Uterus (tissue), 4 donors: ENCODE measurements around the gene PBX1. TPM values are rescaled to one million over a fixed set of nuclear protein-coding genes. Genes with fewer than 3 reads are reported as not detected.
A peak's percentile ranks its signal among the peaks of the same experiment; 100 is the strongest.

Source experiments
- DNase-seq, 2 donors: peaks; one replicate each; pipeline ENCODE4 v3.0.0-alpha.2; 2019 to 2020
- H3K27ac ChIP-seq, 2 donors: fragments of 200-600 bp; sonication (generic); 1 replicate in 1 of 2; 2 replicates in 1 of 2; pipeline ENCODE4 v1.5.1; 2016 to 2018
- H3K27me3 ChIP-seq, 2 donors: fragments of 200-600 bp; sonication (generic); one replicate each; pipeline ENCODE4 v1.5.1; 2018 to 2019; ENCODE audit warnings: control low read depth in 1 of 2
- H3K36me3 ChIP-seq, 2 donors: fragments of 200-600 bp; sonication (generic); one replicate each; pipeline ENCODE4 v1.5.1; 2019; ENCODE audit warnings: control low read depth in 1 of 2
- H3K4me1 ChIP-seq, 2 donors: fragments of 200-600 bp; sonication (generic); one replicate each; pipeline ENCODE4 v1.5.1; 2018 to 2019; ENCODE audit warnings: control low read depth in 1 of 2
- H3K4me3 ChIP-seq, 2 donors: fragments of 200-600 bp; sonication (generic); 1 replicate in 1 of 2; 2 replicates in 1 of 2; pipeline ENCODE4 v1.5.1; 2018 to 2019; ENCODE audit warnings: mild to moderate bottlenecking in 1 of 2
- H3K9me3 ChIP-seq, 2 donors: fragments of 200-600 bp; sonication (generic); one replicate each; pipeline ENCODE4 v1.5.1; 2019; ENCODE audit warnings: control low read depth in 1 of 2
- POLR2A ChIP-seq, 2 donors: fragments of 450-650 bp; IDR thresholded peaks; one replicate each; pipeline ENCODE4 v1.6.1; 2016; ENCODE audit warnings: antibody characterized with exemption in 2 of 2, mild to moderate bottlenecking in 1 of 2, moderate library complexity in 1 of 2
- intact Hi-C: fragments of 100-400 bp; cut with DNase I; formaldehyde crosslinking; loops from one replicate; pipeline ENCODE4 v1.15.1; 2023; ENCODE audit warnings: low total_unique reads
- total RNA-seq, 4 donors: library from RNA; depleted of rRNA in 3 of 4; stranded (reverse); fragments of >200 nt in 3 of 4; gene quantifications; one replicate each; pipeline versions ENCODE4 v1.1.0 to v1.2.4, GENCODE V29; 2014 to 2023
- TF ChIP-seq, protein P1 (sequence below), 4 experiments: fragments of 200-600 bp in 2 of 4; fragments of 450-650 bp in 2 of 4; sonication (generic) in 2 of 4; IDR thresholded peaks; one replicate each; pipeline ENCODE4 v1.5.1; 2016 to 2019; ENCODE audit warnings: antibody characterized with exemption in 4 of 4, mild to moderate bottlenecking in 2 of 4, moderate library complexity in 1 of 4
- donor health status: DM: yes; HTN: yes; CAD: no.

The PBX1 gene
- total RNA-seq, 4 donors from 2014 or later, result 122 to 831 (median 207) TPM

DNA sequence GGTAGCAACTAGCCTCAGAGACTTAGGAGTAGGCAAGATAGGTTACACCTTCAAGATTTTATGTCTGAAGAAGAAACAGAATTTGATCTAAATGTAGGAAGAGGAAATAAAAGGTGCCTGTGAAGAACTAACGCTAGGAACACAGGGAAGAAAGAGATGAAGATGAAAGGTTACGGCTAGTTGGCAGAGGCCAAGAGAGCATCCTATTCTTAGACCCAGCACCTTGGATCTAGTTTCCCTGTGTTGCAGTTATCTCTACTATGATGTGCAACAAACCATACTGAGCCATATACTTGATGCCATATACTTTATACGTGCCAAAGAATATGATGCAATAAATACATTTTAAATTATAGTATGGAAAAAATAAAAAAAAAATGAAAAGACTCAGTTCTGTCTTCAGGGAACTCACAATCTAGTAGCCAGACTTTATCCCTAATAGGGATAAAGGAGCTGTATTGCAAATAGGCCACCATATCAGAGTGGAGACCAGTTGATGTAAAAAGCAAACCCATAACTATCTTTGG, 181.1 kb downstream of the PBX1 start:
- intact Hi-C loops, result no loop called here

DNA sequence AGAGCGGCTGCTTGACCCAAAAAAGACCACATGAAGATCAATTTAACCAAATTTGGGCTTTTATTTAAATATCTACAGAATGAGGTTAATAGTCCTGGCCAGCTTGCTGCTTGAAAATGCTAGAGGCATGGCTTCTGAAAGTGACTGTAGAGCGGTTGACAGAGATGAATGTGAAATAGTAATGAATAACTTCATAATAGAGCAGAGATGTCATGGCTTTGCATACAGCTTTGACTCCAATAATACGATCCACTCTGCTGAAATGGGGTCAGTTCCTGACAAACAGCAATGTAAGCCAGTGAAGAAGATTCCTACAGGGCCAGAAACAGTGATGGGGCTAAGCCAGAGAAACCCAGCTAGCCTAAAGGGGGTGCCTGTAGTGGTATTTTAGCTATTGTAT, 183.8 kb downstream of the PBX1 start:
- no peak overlapping the region for H3K4me3 ChIP-seq
- DNase-seq, result no peak
- H3K36me3 ChIP-seq, result no peaks in the 10 kb centered on the region
- H3K27ac ChIP-seq, result peak overlapping the region in 1 of 2 donors; percentile 91
- intact Hi-C loops, result no loop called here
- H3K9me3 ChIP-seq, result no peaks in the 10 kb centered on the region
- no peaks in the 10 kb centered on the region for H3K27me3 ChIP-seq
- TF ChIP-seq POLR2A (IDR thresholded peaks at IDR 0.05), result no peak
- TF ChIP-seq, protein P1, sequence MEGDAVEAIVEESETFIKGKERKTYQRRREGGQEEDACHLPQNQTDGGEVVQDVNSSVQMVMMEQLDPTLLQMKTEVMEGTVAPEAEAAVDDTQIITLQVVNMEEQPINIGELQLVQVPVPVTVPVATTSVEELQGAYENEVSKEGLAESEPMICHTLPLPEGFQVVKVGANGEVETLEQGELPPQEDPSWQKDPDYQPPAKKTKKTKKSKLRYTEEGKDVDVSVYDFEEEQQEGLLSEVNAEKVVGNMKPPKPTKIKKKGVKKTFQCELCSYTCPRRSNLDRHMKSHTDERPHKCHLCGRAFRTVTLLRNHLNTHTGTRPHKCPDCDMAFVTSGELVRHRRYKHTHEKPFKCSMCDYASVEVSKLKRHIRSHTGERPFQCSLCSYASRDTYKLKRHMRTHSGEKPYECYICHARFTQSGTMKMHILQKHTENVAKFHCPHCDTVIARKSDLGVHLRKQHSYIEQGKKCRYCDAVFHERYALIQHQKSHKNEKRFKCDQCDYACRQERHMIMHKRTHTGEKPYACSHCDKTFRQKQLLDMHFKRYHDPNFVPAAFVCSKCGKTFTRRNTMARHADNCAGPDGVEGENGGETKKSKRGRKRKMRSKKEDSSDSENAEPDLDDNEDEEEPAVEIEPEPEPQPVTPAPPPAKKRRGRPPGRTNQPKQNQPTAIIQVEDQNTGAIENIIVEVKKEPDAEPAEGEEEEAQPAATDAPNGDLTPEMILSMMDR (IDR thresholded peaks at IDR 0.05), result no peak
- H3K4me1 ChIP-seq, result peaks cover 3 to 5% of the 10 kb centered on the region in 2 donors

More for the DNA sequence above, 181.1 kb downstream of the PBX1 start:
- no peak overlapping the region for H3K27ac ChIP-seq
- no peaks in the 10 kb centered on the region for H3K4me1 ChIP-seq
- H3K4me3 ChIP-seq, result no peak overlapping the region
- H3K27me3 ChIP-seq, result no peaks in the 10 kb centered on the region
- TF ChIP-seq, protein P1 (IDR thresholded peaks at IDR 0.05), result no peak
- TF ChIP-seq POLR2A (IDR thresholded peaks at IDR 0.05), result no peak
- H3K9me3 ChIP-seq, result no peaks in the 10 kb centered on the region
- H3K36me3 ChIP-seq, result no peaks in the 10 kb centered on the region
- DNase-seq, result no peak

DNA sequence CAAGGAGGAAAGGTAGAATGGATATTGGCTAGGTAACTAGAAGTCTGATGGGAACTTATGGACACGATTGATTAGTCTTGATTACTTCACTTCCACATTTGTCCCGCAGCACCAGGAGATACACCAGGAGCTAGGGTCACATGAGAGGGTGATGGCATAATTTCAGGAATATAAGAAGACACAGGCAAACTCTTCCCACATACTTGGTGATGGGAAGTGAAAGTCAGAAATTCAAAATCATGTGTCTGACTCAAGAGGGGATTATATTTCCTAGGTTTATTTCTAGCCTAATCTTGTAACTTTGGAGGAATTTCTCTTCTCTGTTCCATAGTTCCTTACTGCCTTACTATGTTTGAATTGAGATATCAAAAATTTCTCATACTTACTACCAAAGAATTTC, 185.0 kb downstream of the PBX1 start:
- no peaks in the 10 kb centered on the region for H3K36me3 ChIP-seq
- H3K4me3 ChIP-seq, result no peak overlapping the region
- DNase-seq, result no peak
- peaks cover 5 to 9% of the 10 kb centered on the region in 2 donors for H3K4me1 ChIP-seq
- no peaks in the 10 kb centered on the region for H3K27me3 ChIP-seq
- H3K9me3 ChIP-seq, result no peaks in the 10 kb centered on the region
- H3K27ac ChIP-seq, result peak overlapping the region; percentile 37 to 91
- intact Hi-C loops, result no loop called here
- no peak for TF ChIP-seq POLR2A (IDR thresholded peaks at IDR 0.05)
- TF ChIP-seq, protein P1 (IDR thresholded peaks at IDR 0.05), result no peak

DNA sequence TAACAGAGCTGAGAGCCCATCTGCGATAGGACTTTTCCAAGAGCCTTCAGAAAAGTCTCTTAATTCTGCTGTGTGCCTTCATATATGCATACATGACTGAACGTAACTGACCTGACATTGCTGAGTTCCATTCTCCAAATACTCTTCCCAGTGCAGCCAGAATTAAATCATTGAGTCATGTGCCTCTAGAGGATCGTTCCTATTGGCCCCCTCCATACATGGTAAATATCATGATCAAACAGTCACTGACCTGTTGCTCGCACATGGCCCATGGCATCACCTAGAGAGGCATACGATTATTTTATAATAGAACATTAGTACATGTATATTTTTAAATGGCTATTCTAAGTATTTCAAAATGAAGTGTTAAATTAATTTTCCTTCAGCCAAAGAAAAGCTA, 186.8 kb downstream of the PBX1 start:
- no peak for DNase-seq
- TF ChIP-seq, protein P1 (IDR thresholded peaks at IDR 0.05), result no peak
- TF ChIP-seq POLR2A (IDR thresholded peaks at IDR 0.05), result no peak
- H3K9me3 ChIP-seq, result no peaks in the 10 kb centered on the region
- intact Hi-C loops, result no loop called here
- H3K36me3 ChIP-seq, result no peaks in the 10 kb centered on the region
- H3K27ac ChIP-seq, result peak overlapping the region; percentile 91 to 93
- peaks cover 5 to 14% of the 10 kb centered on the region in 2 donors for H3K4me1 ChIP-seq
- H3K27me3 ChIP-seq, result no peaks in the 10 kb centered on the region
- H3K4me3 ChIP-seq, result no peak overlapping the region

DNA sequence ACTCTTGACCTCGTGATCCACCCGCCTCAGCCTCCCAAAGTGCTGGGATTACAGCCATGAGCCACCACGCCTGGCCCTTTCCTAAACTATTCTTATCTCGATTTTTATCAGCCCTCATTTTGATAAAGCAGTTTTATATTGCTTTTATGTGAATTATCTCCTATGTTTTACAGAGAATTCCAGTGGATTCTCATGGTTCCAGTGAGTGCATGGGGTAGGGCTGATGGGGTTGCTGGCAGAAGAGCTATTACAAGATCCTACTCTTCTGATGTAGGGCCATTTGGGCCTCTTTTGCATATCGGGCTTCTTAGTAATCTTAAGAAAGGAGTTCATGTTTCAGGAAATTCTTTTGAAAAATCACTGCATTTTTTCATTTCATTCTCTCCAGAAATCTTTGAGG, 187.6 kb downstream of the PBX1 start:
- no peak for TF ChIP-seq POLR2A (IDR thresholded peaks at IDR 0.05)
- TF ChIP-seq, protein P1 (IDR thresholded peaks at IDR 0.05), result no peak
- DNase-seq, result no peak
- H3K4me3 ChIP-seq, result no peak overlapping the region
- peaks cover 5 to 14% of the 10 kb centered on the region in 2 donors for H3K4me1 ChIP-seq
- no peaks in the 10 kb centered on the region for H3K27me3 ChIP-seq
- peak overlapping the region; percentile 91 to 93 for H3K27ac ChIP-seq
- intact Hi-C loops, result no loop called here
- H3K9me3 ChIP-seq, result no peaks in the 10 kb centered on the region
- H3K36me3 ChIP-seq, result no peaks in the 10 kb centered on the region
